LNCAP (cell line): Measurements from ENCODE around the gene ZSCAN10.

Experiments used
- CTCF ChIP-seq: fragments of 450-650 bp; IDR thresholded peaks from 2 replicates; pipeline ENCODE4 v1.5.1; 2017; ENCODE audit warnings: mild to moderate bottlenecking

Gene ZSCAN10

GRCh38 chr16:3089717-3090592 is 9.1 kb downstream of the ZSCAN10 start:
- TF ChIP-seq CTCF: no peak

DNA sequence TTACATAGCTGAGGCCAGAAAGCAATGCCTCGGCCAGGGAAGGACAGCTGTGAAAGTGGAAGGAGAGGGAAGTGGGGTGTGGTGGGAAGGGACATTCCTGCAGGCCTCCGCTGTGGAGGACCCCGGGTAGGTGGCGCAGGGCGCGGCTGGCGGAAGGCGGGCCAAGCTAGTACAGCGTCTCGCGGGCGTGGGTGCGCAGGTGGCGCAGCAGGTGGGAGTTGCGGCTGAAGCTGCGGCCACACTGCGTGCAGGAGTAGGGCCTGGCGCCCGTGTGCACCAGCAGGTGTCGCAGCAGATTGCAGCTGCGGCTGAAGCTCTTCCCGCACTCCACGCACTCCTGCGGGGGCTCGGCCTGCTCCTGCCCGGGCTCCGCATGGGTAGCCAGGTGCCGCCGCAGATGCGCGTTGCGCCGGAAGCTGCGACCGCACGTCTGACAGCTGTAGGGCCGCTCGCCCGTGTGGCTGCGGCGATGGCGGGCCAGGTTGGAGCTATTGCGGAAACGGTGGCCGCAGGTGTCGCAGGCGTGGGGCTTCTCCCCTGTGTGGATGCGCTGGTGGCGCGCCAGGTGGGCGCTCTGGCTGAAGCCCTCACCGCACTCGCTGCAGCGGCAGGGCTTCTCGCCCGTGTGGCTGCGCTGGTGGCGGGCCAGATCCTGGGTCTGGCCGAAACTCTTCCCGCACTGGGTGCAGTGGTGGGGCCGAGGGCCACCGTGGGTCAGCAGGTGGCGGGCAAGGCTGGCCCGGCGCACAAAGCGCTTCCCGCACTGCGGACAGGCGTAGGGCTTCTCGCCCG is 10.0 kb downstream of the ZSCAN10 start:
- TF ChIP-seq CTCF: no peak

DNA sequence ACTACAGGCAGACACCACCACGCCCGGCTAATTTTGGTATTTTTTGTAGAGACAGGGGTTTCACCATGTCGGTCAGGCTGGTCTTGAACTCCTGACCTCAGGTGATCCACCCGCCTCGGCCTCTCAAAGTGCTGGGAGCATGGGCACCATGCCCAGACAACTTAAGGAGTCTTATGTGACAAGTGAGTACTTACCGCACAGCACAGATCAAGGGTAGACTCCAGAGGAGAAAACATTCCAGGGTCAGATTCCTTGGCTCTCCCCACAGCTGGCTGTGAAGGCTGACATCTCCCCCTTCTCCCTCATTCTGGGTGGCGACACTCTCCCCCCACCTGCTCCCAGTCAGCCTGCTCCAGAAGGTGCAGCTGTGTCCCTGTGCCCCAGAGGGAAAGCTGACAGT is 10.6 kb downstream of the ZSCAN10 start:
- TF ChIP-seq CTCF: no peak

DNA sequence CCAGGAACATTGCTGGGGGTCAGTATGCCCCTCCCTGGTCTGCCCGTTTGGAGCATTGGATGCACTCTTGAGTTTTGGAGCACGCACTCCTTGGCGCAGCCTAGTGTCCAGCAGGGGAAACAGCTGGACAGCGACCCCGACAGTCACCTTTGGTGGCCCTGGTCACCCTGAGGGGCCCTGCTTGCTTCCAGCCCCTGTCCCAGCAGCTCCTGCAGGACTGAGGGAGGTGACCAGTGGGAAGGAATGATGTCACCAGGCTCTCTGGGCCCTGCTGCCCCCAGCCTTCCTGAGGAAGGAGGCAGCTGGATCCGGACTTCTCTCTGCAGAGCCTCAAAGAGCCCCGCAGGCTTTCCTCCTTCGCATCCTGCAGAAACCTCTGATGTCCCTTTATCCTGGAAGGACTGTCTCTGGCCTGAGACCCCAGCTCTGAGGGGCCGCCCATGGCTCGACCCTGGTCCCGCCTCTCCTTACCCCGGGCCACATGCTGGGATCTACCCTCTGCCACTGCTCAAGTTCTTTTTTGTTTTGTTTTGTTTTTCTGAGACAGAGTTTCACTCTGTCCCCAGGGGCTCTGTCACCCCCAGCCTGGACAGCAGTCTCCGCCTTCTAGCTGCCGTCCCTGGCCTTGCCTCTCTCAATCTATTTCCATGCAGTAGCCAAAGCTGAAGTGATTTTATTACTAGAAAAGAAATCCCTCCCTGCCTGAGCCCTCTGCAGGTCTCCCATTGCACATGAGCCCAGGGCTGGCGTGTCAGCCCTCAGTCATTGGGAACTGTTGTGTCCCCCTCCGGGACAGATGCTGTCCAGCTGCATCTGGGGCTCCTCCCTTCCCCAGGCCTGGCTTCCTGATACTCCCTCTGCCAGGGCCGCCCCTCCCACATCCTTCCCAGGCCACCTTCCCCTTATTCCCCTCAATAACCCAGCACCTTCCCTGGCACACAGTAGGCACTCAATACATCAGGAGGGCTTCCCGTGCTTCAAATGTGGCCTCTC is 11.6 kb downstream of the ZSCAN10 start:
- TF ChIP-seq CTCF: no peak; the same call in 1 of the 2 replicates

DNA sequence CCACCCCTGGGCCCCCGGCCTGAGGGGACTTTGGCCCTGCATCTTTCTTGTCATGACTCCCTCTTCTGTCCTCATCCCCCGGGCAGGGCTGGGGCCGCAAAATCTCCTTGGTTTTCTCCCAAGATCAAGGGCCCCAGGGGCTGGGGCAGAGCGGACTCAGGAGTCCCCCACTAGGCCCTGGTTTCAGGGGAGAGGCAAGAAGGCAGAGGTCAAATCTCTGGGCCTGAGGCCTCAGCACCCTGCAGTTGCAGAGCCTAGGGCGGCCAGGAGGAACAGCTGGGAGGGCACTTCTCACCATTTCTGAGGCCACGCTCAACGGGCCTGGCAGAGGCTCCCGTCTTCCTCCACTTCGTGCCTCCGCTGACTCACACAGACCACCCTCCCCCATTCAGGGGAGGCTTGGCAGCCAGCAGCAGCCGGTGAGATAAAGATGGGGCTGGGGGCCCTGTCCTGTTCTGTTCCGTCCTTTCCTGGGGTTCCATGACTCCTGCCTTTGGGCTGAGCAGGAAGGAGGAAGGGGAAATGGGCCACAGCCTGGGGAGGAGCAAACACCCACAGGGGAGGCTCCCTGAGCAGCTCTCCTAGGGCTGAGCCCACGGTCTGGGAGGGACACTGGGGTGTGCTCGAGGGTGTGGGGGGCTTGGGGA is 12.4 kb downstream of the ZSCAN10 start:
- TF ChIP-seq CTCF: no peak

GRCh38 chr16:3085868-3086595 is 13.1 kb downstream of the ZSCAN10 start:
- TF ChIP-seq CTCF: no peak
